ENCODE data around the gene KRTCAP2. TPM values are rescaled to one million over a fixed set of nuclear protein-coding genes. Genes with fewer than 3 reads are reported as not detected.

The KRTCAP2 gene
- polyA plus RNA-seq, 3 donors: 157 to 256 (median 247) TPM

DNA sequence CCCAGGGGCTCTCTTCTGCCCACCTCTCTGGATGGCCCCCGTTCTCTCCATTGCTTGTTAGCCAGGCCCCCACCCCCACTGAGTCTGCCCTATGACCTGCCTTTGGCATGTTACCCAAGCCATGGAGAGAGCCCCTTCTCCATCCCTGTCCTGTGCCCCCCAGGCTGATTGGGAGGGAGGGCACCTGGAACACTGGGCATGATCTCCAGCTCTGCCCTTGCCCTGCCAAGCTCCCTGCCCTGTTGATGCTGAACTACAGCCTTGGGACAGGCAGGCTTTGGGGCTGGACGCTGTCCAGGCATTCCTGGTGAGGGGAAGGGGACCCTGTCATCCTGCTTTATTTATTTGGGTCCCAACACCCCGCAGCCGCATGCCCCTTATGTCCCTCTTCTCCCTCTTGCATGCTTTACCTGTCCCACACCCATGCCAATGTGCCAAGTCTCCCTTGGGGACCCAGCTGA is 11.3 kb upstream of the KRTCAP2 start:
- H3K36me3 Mint-ChIP-seq: peaks cover 0 to 3% of the 10 kb centered on the region in 2 donors
- no peaks in the 10 kb centered on the region for H3K79me2 ChIP-seq (ENCODE audit: insufficient read depth, low read length)
- no peak overlapping the region for H3K9ac ChIP-seq (ENCODE audit: insufficient read depth, low read length, poor library complexity, severe bottlenecking)
- H3K4me3 Mint-ChIP-seq: no peak overlapping the region
- H3K9me3 ChIP-seq (replicated peaks in 1 of 2; ENCODE audit: control insufficient read depth in 1 of 2, insufficient read depth in 1 of 2, low read length in 2 of 2): no peaks in the 10 kb centered on the region
- TF ChIP-seq, protein P1, sequence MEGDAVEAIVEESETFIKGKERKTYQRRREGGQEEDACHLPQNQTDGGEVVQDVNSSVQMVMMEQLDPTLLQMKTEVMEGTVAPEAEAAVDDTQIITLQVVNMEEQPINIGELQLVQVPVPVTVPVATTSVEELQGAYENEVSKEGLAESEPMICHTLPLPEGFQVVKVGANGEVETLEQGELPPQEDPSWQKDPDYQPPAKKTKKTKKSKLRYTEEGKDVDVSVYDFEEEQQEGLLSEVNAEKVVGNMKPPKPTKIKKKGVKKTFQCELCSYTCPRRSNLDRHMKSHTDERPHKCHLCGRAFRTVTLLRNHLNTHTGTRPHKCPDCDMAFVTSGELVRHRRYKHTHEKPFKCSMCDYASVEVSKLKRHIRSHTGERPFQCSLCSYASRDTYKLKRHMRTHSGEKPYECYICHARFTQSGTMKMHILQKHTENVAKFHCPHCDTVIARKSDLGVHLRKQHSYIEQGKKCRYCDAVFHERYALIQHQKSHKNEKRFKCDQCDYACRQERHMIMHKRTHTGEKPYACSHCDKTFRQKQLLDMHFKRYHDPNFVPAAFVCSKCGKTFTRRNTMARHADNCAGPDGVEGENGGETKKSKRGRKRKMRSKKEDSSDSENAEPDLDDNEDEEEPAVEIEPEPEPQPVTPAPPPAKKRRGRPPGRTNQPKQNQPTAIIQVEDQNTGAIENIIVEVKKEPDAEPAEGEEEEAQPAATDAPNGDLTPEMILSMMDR (IDR thresholded peaks at IDR 0.05): no peak
- WGBS (ENCODE audit: insufficient coverage): 100% methylated on average over 1 of the region's 4 CpGs
- no peak overlapping the region for H3K27ac Mint-ChIP-seq
- no peak overlapping the region for H3K4me2 ChIP-seq (replicated peaks; ENCODE audit: extremely low read depth, low read length, poor library complexity, severe bottlenecking)
- peaks cover 16 to 18% of the 10 kb centered on the region in 2 donors for H3K4me1 ChIP-seq (ENCODE audit: control insufficient read depth in 1 of 2, insufficient read depth in 2 of 2, low read length in 2 of 2)
- H3K27me3 ChIP-seq (ENCODE audit: control insufficient read depth in 2 of 2, insufficient read depth in 2 of 2, low read length in 2 of 2): no peaks in the 10 kb centered on the region
- peaks cover 4 to 17% (median 9%) of the 10 kb centered on the region in 3 donors for H3K27me3 Mint-ChIP-seq (ENCODE audit: low read depth in 3 of 3)
- H3K27ac ChIP-seq (ENCODE audit: low read depth in 1 of 2, low read length in 2 of 2): peak overlapping the region in 1 of 2 donors; percentile 52
- no peaks in the 10 kb centered on the region for H3K9me3 Mint-ChIP-seq
- H3K4me3 ChIP-seq (replicated peaks in 1 of 3; ENCODE audit: low read depth in 2 of 3, low read length in 3 of 3): no peak overlapping the region
- H2AFZ ChIP-seq (ENCODE audit: insufficient read depth, low read depth, low read length, poor library complexity, severe bottlenecking): no peak overlapping the region
- no peaks in the 10 kb centered on the region for H3K36me3 ChIP-seq (replicated peaks in 1 of 2; ENCODE audit: control insufficient read depth in 1 of 2, insufficient read depth in 2 of 2, low read length in 2 of 2)
- no peaks in the 10 kb centered on the region for H4K20me1 ChIP-seq (ENCODE audit: insufficient read depth, low read length)
- intact Hi-C loops (cut with micrococcal nuclease): no loop called here
- DNase-seq: peak in 1 of 3 donors; percentile 7
- peaks cover 16% of the 10 kb centered on the region for H3K4me1 Mint-ChIP-seq

DNA sequence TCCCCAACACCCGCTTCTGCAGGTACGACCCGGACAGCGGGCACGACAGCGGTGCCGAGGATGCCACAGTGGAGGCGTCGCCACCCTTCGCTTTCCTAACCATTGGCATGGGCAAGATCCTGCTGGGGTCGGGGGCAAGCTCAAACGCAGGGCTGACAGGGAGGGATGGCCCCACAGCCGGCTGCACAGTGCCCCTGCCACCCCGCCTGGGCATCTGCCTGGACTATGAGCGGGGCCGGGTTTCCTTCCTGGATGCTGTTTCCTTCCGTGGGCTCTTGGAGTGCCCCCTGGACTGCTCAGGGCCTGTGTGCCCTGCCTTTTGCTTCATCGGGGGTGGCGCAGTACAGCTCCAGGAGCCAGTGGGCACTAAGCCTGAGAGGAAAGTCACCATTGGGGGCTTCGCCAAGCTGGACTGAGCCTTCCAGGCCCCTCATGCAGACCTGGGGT is 10.7 kb upstream of the KRTCAP2 start:
- Mint-ChIP-seq H3K4me3 (no peak overlapping the region), H3K36me3 (peaks cover 0 to 3% of the 10 kb centered on the region in 2 donors), H3K4me1 (peaks cover 22% of the 10 kb centered on the region), H3K9me3 (no peaks in the 10 kb centered on the region), H3K27me3 (ENCODE audit: low read depth in 3 of 3) (peaks cover 4 to 17% (median 9%) of the 10 kb centered on the region in 3 donors), H3K27ac (no peak overlapping the region)
- Histone ChIP-seq H3K9me3 (replicated peaks in 1 of 2; ENCODE audit: control insufficient read depth in 1 of 2, insufficient read depth in 1 of 2, low read length in 2 of 2) (no peaks in the 10 kb centered on the region), H3K27me3 (ENCODE audit: control insufficient read depth in 2 of 2, insufficient read depth in 2 of 2, low read length in 2 of 2) (no peaks in the 10 kb centered on the region), H3K9ac (ENCODE audit: insufficient read depth, low read length, poor library complexity, severe bottlenecking) (no peak overlapping the region), H3K79me2 (ENCODE audit: insufficient read depth, low read length) (no peaks in the 10 kb centered on the region), H3K4me2 (replicated peaks; ENCODE audit: extremely low read depth, low read length, poor library complexity, severe bottlenecking) (no peak overlapping the region), H2AFZ (ENCODE audit: insufficient read depth, low read depth, low read length, poor library complexity, severe bottlenecking) (no peak overlapping the region), H3K4me3 (replicated peaks in 1 of 3; ENCODE audit: low read depth in 2 of 3, low read length in 3 of 3) (no peak overlapping the region), H3K36me3 (replicated peaks in 1 of 2; ENCODE audit: control insufficient read depth in 1 of 2, insufficient read depth in 2 of 2, low read length in 2 of 2) (no peaks in the 10 kb centered on the region), H4K20me1 (ENCODE audit: insufficient read depth, low read length) (no peaks in the 10 kb centered on the region), H3K4me1 (ENCODE audit: control insufficient read depth in 1 of 2, insufficient read depth in 2 of 2, low read length in 2 of 2) (peaks cover 20 to 24% of the 10 kb centered on the region in 2 donors), H3K27ac (ENCODE audit: low read depth in 1 of 2, low read length in 2 of 2) (no peak overlapping the region)
- TF ChIP-seq, protein P1 (IDR thresholded peaks at IDR 0.05): no peak
- intact Hi-C loops (cut with micrococcal nuclease): no loop called here
- DNase-seq: no peak
- 94% methylated on average over 20 of the region's 20 CpGs for WGBS (ENCODE audit: insufficient coverage)

All from CD14-positive monocyte (primary cell).